ENCODE data around the gene MAST3.

Gene MAST3

DNA sequence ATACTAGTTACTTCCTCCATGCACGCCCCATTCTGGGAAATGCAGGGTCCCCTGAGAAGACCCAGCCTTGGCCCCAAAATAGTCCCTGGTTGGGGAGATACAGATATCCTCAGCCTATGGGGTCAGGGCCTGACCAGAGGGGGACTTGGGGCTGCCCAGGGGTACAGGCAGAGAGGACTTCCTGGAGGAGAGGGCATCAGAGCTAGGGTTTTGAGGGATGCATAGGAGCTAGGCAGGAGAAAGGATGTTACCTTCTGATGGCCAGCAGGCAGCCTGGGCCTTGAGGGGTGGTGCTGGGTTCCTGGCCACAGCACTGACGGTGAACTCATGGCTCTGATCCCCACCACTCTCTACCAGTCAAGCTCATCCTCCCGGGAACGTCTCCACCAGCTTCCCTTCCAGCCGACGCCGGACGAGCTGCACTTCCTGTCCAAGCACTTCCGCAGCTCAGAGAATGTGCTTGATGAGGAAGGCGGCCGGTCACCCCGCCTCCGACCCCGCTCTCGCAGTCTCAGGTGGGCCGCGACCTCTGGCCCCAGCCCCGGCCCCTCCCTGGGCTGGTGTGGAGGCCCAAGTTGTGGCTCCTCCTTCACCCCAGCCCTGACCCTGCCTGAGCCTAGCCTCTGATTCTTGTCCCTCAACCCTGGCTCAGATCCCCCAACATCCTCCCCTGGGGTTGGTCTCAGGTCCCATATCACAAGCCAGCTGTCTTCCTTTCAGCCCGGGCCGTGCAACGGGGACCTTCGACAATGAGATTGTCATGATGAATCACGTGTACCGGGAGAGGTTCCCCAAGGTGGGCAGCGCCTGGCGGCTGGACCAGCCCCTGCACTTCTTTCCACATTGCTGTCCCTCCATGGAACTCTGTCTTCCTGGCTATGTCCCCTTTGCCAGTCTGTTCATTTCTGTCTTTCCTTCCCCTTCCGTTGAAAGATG is 25.6 kb downstream of the MAST3 start:
- TF ChIP-seq, protein P1, sequence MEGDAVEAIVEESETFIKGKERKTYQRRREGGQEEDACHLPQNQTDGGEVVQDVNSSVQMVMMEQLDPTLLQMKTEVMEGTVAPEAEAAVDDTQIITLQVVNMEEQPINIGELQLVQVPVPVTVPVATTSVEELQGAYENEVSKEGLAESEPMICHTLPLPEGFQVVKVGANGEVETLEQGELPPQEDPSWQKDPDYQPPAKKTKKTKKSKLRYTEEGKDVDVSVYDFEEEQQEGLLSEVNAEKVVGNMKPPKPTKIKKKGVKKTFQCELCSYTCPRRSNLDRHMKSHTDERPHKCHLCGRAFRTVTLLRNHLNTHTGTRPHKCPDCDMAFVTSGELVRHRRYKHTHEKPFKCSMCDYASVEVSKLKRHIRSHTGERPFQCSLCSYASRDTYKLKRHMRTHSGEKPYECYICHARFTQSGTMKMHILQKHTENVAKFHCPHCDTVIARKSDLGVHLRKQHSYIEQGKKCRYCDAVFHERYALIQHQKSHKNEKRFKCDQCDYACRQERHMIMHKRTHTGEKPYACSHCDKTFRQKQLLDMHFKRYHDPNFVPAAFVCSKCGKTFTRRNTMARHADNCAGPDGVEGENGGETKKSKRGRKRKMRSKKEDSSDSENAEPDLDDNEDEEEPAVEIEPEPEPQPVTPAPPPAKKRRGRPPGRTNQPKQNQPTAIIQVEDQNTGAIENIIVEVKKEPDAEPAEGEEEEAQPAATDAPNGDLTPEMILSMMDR (IDR thresholded peaks at IDR 0.05; ENCODE audit: low read depth, low read length, missing control alignments): no peak
- no peak overlapping the region for H3K4me3 ChIP-seq (ENCODE audit: low read depth, low read length)
- no peak for DNase-seq (ENCODE audit: low read depth)

DNA sequence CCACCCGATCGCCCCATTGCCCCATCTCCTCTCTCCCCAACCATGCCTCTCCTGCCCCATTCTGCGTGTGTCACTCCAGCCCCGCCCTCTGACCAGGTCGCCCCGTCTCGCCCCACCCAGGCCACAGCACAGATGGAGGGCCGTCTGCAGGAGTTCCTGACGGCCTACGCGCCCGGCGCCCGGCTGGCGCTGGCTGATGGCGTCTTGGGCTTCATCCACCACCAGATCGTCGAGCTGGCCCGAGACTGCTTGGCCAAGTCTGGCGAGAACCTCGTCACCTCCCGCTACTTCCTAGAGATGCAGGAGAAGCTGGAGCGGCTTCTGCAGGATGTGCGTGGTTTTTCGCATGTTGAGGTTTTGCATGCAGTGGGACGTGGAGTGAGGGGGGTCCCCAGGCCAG is 26.2 kb downstream of the MAST3 start:
- H3K4me3 ChIP-seq (ENCODE audit: low read depth, low read length): no peak overlapping the region
- no peak for DNase-seq (ENCODE audit: low read depth)
- TF ChIP-seq, protein P1 (IDR thresholded peaks at IDR 0.05; ENCODE audit: low read depth, low read length, missing control alignments): no peak

DNA sequence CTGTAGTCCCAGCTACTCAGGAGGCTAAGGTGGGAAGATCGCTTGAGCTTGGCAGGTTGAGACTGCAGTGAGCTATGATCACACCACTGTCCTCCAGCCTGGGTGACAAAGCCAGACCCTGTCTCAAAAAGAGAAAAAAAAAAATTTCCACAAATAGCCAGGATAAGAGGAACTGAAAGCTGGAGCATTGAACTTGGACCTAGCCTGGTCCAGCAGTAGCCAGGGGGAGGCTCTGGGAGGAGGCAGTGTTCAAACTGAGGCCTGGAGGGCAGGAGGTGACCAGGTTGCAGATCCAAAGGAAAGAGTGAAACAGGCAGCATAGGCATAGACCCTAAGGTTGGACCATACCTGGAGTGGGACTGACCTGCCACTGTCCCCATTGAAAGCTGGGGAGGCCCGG is 28.5 kb downstream of the MAST3 start:
- H3K4me3 ChIP-seq (ENCODE audit: low read depth, low read length): no peak overlapping the region
- DNase-seq (ENCODE audit: low read depth): no peak
- TF ChIP-seq, protein P1 (IDR thresholded peaks at IDR 0.05; ENCODE audit: low read depth, low read length, missing control alignments): no peak

DNA sequence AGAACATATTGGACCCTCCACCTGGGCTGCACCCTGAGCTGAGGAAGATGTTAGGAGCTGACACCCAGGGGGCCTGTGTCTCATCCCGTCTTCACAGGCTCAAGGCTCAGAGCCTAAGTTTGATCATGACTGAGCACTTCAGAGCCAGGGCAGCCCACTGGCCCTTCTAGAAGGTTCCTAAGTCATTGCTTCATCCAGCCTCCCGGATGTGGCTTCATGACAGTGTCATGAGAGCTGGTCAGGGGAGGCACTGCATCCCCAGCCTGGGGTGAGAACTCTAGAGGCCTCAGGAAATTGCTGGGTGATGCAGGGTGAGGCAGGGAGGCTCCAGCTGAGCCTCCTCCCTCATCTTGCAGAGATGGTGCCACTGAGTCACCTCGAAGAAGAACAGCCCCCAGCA is 30.5 kb downstream of the MAST3 start:
- H3K4me3 ChIP-seq (ENCODE audit: low read depth, low read length): no peak overlapping the region
- TF ChIP-seq, protein P1 (IDR thresholded peaks at IDR 0.05; ENCODE audit: low read depth, low read length, missing control alignments): no peak
- DNase-seq (ENCODE audit: low read depth): no peak

DNA sequence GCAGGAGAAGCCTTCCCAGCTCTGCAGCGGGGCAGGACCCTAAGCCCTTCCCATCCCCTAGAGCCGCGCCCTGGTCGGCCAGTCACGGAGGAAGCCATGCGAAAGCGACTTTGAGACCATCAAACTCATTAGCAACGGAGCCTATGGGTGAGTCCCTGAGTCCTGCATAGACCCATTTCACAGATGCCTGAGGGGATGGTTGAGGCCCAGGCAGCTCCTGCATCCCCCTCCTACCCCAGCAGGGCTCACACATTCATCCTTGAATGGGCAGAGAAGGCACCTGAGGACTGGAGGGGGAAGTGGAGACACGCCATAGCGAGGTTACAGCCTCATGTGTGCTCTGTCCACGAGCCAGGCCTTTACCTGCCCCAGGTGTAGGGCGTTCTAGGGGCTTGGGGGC is 31.2 kb downstream of the MAST3 start:
- no peak for DNase-seq (ENCODE audit: low read depth)
- TF ChIP-seq, protein P1 (IDR thresholded peaks at IDR 0.05; ENCODE audit: low read depth, low read length, missing control alignments): no peak
- no peak overlapping the region for H3K4me3 ChIP-seq (ENCODE audit: low read depth, low read length)

DNA sequence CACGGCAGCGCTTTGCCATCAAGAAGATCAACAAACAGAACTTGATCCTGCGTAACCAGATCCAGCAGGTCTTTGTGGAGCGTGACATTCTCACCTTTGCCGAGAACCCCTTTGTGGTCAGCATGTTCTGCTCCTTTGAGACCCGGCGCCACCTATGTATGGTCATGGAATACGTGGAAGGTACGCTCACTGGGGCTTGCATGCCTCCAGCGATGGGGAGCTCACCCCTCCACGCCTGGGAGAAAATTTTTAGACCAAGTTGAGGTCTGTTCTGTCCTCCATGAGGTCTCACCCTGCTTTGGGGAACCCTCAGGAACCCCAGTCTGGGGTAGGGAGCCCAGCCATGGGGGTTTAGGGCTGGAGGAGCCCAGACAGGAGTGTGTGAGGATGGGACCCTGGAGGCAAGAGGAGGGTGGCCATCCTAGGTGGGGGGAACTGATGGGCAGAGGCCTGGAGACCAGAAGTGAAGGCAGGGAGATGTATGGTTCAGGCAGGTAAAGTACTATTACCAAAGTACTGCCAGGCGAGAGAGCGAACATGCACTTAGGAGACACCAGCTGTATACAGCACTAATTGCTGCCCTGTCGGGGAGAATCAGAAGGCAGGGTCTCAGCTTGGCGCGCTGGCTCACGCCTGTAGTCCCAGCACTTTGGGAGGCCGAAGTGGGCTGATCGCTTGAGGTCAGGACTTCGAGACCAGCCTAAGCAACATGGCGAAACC is 33.1 kb downstream of the MAST3 start:
- TF ChIP-seq, protein P1 (IDR thresholded peaks at IDR 0.05; ENCODE audit: low read depth, low read length, missing control alignments): no peak

More for the DNA sequence above, 33.1 kb downstream of the MAST3 start:
- no peak overlapping the region for H3K4me3 ChIP-seq (ENCODE audit: low read depth, low read length)
- DNase-seq (ENCODE audit: low read depth): no peak
